Panc1 (cell line): ENCODE measurements around the gene ALK. TPM values are rescaled to one million over a fixed set of nuclear protein-coding genes. Genes with fewer than 3 reads are reported as not detected.

ENCODE experiments used
- ATAC-seq: fragments of 200-7000 bp; cut with Tn5 transposase; 2 replicates; pipeline ENCODE4 v1.9.1; 2020; ENCODE audit warnings: mild to moderate bottlenecking, moderate library complexity
- BruUV-seq: library from RNA; stranded (reverse); fragments of 400-500 nt; replicated peaks from 2 replicates; lab custom pipeline; 2021; lab: Mats Ljungman, UMichigan
- CTCF ChIA-PET: fragments of 300-600 bp; sonication (Branson Sonifier 250); formaldehyde crosslinking; loops from one replicate; lab custom pipeline; 2022; ENCODE audit warnings: antibody characterized with exemption; lab: Charles Lee
- POLR2A ChIA-PET: fragments of 300-600 bp; sonication (Branson Sonifier 250); formaldehyde crosslinking; loops from one replicate; lab custom pipeline; 2022; ENCODE audit warnings: antibody characterized with exemption; lab: Charles Lee
- DNase-seq: peaks from one replicate; pipeline ENCODE4 v3.0.0-alpha.2; 2010; ENCODE audit warnings: low read depth, low spot score
- H3K27ac ChIP-seq: 2 replicates; pipeline ENCODE4 v1.5.1; 2011; ENCODE audit warnings: mild to moderate bottlenecking, low read length, inconsistent platforms
- H3K27me3 ChIP-seq: fragments of 200-500 bp; sonication (Bioruptor generic); 2 replicates; pipeline ENCODE4 v1.6.0; 2014; ENCODE audit warnings: low read length, inconsistent platforms; ENCODE audit not compliant: control insufficient read depth, insufficient read depth
- H3K36me3 ChIP-seq: fragments of 200-500 bp; sonication (Bioruptor generic); 2 replicates; pipeline ENCODE4 v1.5.1; 2014; ENCODE audit warnings: inconsistent platforms, mild to moderate bottlenecking, low read length, moderate library complexity; ENCODE audit not compliant: control insufficient read depth, insufficient read depth
- H3K4me1 ChIP-seq: 2 replicates; pipeline ENCODE4 v1.5.1; 2011; ENCODE audit warnings: inconsistent platforms, mild to moderate bottlenecking, low read length, moderate library complexity; ENCODE audit not compliant: control insufficient read depth, insufficient read depth
- H3K4me3 ChIP-seq, 2 experiments: 2 replicates each; pipeline ENCODE4 v1.5.1; 2011 to 2012; ENCODE audit warnings: low read depth in 2 of 2, low read length in 2 of 2, mild to moderate bottlenecking in 2 of 2, inconsistent platforms in 1 of 2, moderate library complexity in 1 of 2
- H3K9me3 ChIP-seq: fragments of 200-500 bp; sonication (Bioruptor generic); 2 replicates; pipeline ENCODE4 v1.5.1; 2014; ENCODE audit warnings: low read depth, mild to moderate bottlenecking, inconsistent platforms, low read length, moderate library complexity; ENCODE audit not compliant: control insufficient read depth, insufficient read depth
- POLR2AphosphoS5 ChIP-seq: IDR thresholded peaks from 2 replicates; pipeline ENCODE4 v1.6.1; 2012; ENCODE audit warnings: mild to moderate bottlenecking, low read depth, low read length, moderate library complexity
- SIN3A ChIP-seq: IDR thresholded peaks from 2 replicates; pipeline ENCODE4 v1.6.1; 2012; ENCODE audit warnings: low read depth, mild to moderate bottlenecking, low read length, moderate library complexity, borderline replicate concordance; ENCODE audit not compliant: insufficient read depth
- TCF7L2 ChIP-seq: IDR thresholded peaks from 2 replicates; pipeline ENCODE4 v1.6.1; 2011; ENCODE audit warnings: mild to moderate bottlenecking, low read depth, low read length, inconsistent platforms
- in situ Hi-C: cut with HindIII; loops from 2 replicates; pipeline ENCODE4 v1.10.0; 2016; ENCODE audit warnings: low sequenced_read_pairs, low pct_unique_long_range_greater_than_20kb
- intact Hi-C: fragments of 100-400 bp; cut with micrococcal nuclease; formaldehyde crosslinking; loops from one replicate; pipeline ENCODE4 v1.10.0; 2022; ENCODE audit not compliant: unreplicated experiment
- total RNA-seq: library from RNA; stranded (reverse); gene quantifications from one replicate; pipeline ENCODE4 v1.2.1, GENCODE V29; 2021; ENCODE audit not compliant: unreplicated experiment
- TF ChIP-seq, protein P1 (sequence below), 2 experiments: IDR thresholded peaks; 2 replicates each; pipeline ENCODE4 v1.6.1; 2011 to 2012; ENCODE audit warnings: low read depth in 2 of 2, control low read depth in 1 of 2, low read length in 1 of 2, mild to moderate bottlenecking in 1 of 2, moderate library complexity in 1 of 2; ENCODE audit not compliant: insufficient read depth in 1 of 2
- TF ChIP-seq, protein P2 (sequence below): fragments of 450-650 bp; IDR thresholded peaks from 2 replicates; pipeline ENCODE4 v1.5.1; 2017; ENCODE audit warnings: mild to moderate bottlenecking

Gene ALK
- total RNA-seq, 1 experiment from 2014 or later = not detected

DNA sequence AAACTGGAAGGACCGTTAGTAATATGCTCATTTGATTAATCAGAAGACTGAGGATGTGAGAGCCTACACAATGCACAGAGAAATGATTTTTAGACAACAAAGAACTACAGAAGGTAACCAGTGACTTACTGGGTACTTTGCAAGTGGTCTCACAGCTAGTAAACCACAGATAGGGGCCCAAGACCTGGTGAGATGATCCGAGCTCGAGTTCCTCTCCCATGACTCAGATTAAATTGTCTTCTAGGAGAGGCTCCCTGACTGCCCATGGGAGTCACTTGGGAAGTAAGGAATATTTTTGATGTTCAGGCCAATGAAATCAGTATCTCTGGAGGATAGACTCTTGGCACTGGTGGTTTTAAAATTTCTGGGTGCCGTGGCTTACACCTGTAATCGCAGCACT, 586.0 kb downstream of the ALK start:
- Histone ChIP-seq H3K27ac (no peak overlapping the region), H3K9me3 (no peaks in the 10 kb centered on the region), H3K36me3 (no peaks in the 10 kb centered on the region), H3K4me3 (no peak overlapping the region), H3K27me3 (no peaks in the 10 kb centered on the region), H3K4me1 (no peaks in the 10 kb centered on the region)
- POLR2A ChIA-PET = no interaction called here
- no TSS peak for BruUV-seq
- CTCF ChIA-PET = no interaction called here
- TF ChIP-seq TCF7L2 (no peak), SIN3A (no peak), POLR2AphosphoS5 (no peak)
- TF ChIP-seq, protein P1, sequence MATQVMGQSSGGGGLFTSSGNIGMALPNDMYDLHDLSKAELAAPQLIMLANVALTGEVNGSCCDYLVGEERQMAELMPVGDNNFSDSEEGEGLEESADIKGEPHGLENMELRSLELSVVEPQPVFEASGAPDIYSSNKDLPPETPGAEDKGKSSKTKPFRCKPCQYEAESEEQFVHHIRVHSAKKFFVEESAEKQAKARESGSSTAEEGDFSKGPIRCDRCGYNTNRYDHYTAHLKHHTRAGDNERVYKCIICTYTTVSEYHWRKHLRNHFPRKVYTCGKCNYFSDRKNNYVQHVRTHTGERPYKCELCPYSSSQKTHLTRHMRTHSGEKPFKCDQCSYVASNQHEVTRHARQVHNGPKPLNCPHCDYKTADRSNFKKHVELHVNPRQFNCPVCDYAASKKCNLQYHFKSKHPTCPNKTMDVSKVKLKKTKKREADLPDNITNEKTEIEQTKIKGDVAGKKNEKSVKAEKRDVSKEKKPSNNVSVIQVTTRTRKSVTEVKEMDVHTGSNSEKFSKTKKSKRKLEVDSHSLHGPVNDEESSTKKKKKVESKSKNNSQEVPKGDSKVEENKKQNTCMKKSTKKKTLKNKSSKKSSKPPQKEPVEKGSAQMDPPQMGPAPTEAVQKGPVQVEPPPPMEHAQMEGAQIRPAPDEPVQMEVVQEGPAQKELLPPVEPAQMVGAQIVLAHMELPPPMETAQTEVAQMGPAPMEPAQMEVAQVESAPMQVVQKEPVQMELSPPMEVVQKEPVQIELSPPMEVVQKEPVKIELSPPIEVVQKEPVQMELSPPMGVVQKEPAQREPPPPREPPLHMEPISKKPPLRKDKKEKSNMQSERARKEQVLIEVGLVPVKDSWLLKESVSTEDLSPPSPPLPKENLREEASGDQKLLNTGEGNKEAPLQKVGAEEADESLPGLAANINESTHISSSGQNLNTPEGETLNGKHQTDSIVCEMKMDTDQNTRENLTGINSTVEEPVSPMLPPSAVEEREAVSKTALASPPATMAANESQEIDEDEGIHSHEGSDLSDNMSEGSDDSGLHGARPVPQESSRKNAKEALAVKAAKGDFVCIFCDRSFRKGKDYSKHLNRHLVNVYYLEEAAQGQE (IDR thresholded peaks at IDR 0.05; ENCODE audit: insufficient read depth in 1 of 2, low read depth in 2 of 2, low read length in 1 of 2) = no peak
- TF ChIP-seq, protein P2, sequence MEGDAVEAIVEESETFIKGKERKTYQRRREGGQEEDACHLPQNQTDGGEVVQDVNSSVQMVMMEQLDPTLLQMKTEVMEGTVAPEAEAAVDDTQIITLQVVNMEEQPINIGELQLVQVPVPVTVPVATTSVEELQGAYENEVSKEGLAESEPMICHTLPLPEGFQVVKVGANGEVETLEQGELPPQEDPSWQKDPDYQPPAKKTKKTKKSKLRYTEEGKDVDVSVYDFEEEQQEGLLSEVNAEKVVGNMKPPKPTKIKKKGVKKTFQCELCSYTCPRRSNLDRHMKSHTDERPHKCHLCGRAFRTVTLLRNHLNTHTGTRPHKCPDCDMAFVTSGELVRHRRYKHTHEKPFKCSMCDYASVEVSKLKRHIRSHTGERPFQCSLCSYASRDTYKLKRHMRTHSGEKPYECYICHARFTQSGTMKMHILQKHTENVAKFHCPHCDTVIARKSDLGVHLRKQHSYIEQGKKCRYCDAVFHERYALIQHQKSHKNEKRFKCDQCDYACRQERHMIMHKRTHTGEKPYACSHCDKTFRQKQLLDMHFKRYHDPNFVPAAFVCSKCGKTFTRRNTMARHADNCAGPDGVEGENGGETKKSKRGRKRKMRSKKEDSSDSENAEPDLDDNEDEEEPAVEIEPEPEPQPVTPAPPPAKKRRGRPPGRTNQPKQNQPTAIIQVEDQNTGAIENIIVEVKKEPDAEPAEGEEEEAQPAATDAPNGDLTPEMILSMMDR = no peak
- DNase-seq = no peak
- in situ Hi-C loops = no loop called here
- intact Hi-C loops = no loop called here
- no peak for ATAC-seq

GRCh38 chr2:29334706-29335105, 586.7 kb downstream of the ALK start:
- Histone ChIP-seq H3K27me3 (no peaks in the 10 kb centered on the region), H3K36me3 (no peaks in the 10 kb centered on the region), H3K9me3 (no peaks in the 10 kb centered on the region), H3K27ac (no peak overlapping the region), H3K4me3 (no peak overlapping the region), H3K4me1 (no peaks in the 10 kb centered on the region)
- DNase-seq = no peak
- no peak for ATAC-seq
- BruUV-seq = no TSS peak
- ChIA-PET POLR2A (no interaction called here), CTCF (no interaction called here)
- intact Hi-C loops (no loop called here), in situ Hi-C loops (no loop called here)
- TF ChIP-seq POLR2AphosphoS5 (no peak), SIN3A (no peak), TCF7L2 (no peak)
- TF ChIP-seq, protein P2 = no peak
- TF ChIP-seq, protein P1 (IDR thresholded peaks at IDR 0.05; ENCODE audit: insufficient read depth in 1 of 2, low read depth in 2 of 2, low read length in 1 of 2) = no peak
